ENCODE measurements around the gene OR2L8.

OR2L8 gene

GRCh38 chr1:247948558-247948957, at the start of gene OR2L8:
OR2L8 (plus strand) TSS chr1:247948858; CDS start chr1:247948858, 0 bp downstream.
- DNase-seq, result no peak

GRCh38 chr1:247904122-247904521, 44.5 kb upstream of the OR2L8 start:
- DNase-seq, result no peak

- no peak for DNase-seq
Observed at GRCh38 chr1:247905181-247905580, 43.5 kb upstream of the OR2L8 start.

GRCh38 chr1:247905910-247906503, 42.7 kb upstream of the OR2L8 start:
- DNase-seq, result no peak

- no peak for DNase-seq
Observed at GRCh38 chr1:247906504-247907047, 42.1 kb upstream of the OR2L8 start.

- no peak for DNase-seq
Observed at GRCh38 chr1:247908766-247909165, 39.9 kb upstream of the OR2L8 start.

GRCh38 chr1:247913786-247914185, 34.9 kb upstream of the OR2L8 start:
- DNase-seq, result no peak

GRCh38 chr1:247914941-247915662, 33.6 kb upstream of the OR2L8 start:
- no peak for DNase-seq

- DNase-seq, result no peak
Observed at GRCh38 chr1:247919952-247920351, 28.7 kb upstream of the OR2L8 start, which contains the start of gene OR2T8. OR2T8 (plus strand) TSS chr1:247920252; CDS start chr1:247921018, 766 bp downstream.

GRCh38 chr1:247923941-247924340, 24.7 kb upstream of the OR2L8 start:
- no peak for DNase-seq

GRCh38 chr1:247924868-247925267, 23.8 kb upstream of the OR2L8 start, which contains the start of gene OR2AJ1:
OR2AJ1 (plus strand) TSS chr1:247924889; CDS start chr1:247933769, 8,880 bp downstream.
- no peak for DNase-seq

- DNase-seq, result no peak
Observed at GRCh38 chr1:247933989-247934388, 14.7 kb upstream of the OR2L8 start.

- DNase-seq, result no peak
Observed at GRCh38 chr1:247935781-247936180, 12.9 kb upstream of the OR2L8 start.

- DNase-seq, result no peak
Observed at GRCh38 chr1:247936415-247936814, 12.2 kb upstream of the OR2L8 start.

- peak; percentile 86 for DNase-seq
Observed at GRCh38 chr1:247936965-247937734, 11.5 kb upstream of the OR2L8 start.

- no peak for DNase-seq
Observed at GRCh38 chr1:247942624-247943023, 6.0 kb upstream of the OR2L8 start.

- DNase-seq, result no peak
Observed at GRCh38 chr1:247953408-247953807, 4.8 kb downstream of the OR2L8 start.

- DNase-seq, result no peak
Observed at GRCh38 chr1:247961791-247962190, 13.1 kb downstream of the OR2L8 start.

- DNase-seq, result no peak
Observed at GRCh38 chr1:247962911-247963588, 14.4 kb downstream of the OR2L8 start.

GRCh38 chr1:247964933-247965332, 16.3 kb downstream of the OR2L8 start, which contains the start of gene OR2AK2:
OR2AK2 (plus strand) TSS chr1:247965233; CDS start chr1:247965377, 144 bp downstream.
- DNase-seq, result no peak

- no peak for DNase-seq
Observed at GRCh38 chr1:247966532-247967204, 18.0 kb downstream of the OR2L8 start.

- DNase-seq, result no peak
Observed at GRCh38 chr1:247992986-247993385, 44.3 kb downstream of the OR2L8 start.
